ENCODE results near the gene NLRX1.

DNA sequence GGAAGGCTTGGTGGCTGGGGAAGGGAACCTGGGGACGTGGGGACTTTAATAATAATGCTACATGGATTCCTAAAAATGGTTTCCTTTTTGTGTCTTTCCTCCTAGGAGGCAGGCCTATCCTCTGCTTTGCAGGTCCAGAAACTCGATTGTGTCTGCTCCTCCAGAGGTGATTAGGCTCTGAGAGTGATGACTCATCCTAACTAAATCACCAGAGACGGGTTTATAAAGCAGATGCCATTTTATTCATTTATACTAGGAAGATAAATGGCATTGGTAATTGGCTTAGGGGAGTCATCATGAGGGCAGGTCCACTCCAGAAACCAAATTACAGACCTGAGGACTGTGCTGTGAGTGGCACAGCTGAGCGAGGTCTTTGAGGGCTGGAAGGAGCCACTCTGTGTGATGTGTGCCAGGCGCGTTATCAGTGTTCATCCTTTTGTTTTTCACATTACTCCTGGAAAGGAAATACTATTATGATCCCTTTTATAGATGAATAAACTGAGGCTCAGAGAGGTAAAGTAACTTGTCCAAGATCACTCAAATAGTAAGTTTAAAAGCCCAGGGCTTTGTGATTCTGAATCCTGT, 7.1 kb downstream of the NLRX1 start:
- no peak for TF ChIP-seq CTCF (IDR thresholded peaks at IDR 0.05; ENCODE audit: low read depth, low read length, poor library complexity, severe bottlenecking)
- no peak for TF ChIP-seq EZH2phosphoT487 (IDR thresholded peaks at IDR 0.05; ENCODE audit: borderline replicate concordance, low read length)

Data from DOHH2 (cell line).